Left ventricle myocardium superior (tissue), 1 donor: ENCODE measurements around the gene GNL2. TPM values are rescaled to one million over a fixed set of nuclear protein-coding genes. Genes with fewer than 3 reads are reported as not detected.
"Not testable (repeated sequence)": the region's sequence is repeated elsewhere in the genome, so short reads cannot be mapped to it uniquely, and the experiment has no call there.

Experiments used
- ATAC-seq: fragments of 200-7000 bp; cut with Tn5 transposase; one replicate; pipeline ENCODE4 v1.9.1; 2020; ENCODE audit warnings: mild to moderate bottlenecking, moderate library complexity
- DNase-seq: peaks from one replicate; pipeline ENCODE4 v3.0.0-alpha.2; 2020
- intact Hi-C: fragments of 100-400 bp; cut with micrococcal nuclease; formaldehyde crosslinking; loops from one replicate; pipeline ENCODE4 v1.11.0; 2022
- total RNA-seq: library from RNA; stranded (reverse); fragmentation: NEBNext Ultra II Directional; extraction: Animal tissue kit (Norgen Biotek cat#: 25700); gene quantifications from one replicate; pipeline ENCODE4 v1.2.1, GENCODE V29; 2021
- donor health status: DM: no; HTN: yes; CAD: no; lungs with severe emphysema.

Gene GNL2
- total RNA-seq, 1 donor from 2014 or later, result 22.1 TPM

DNA sequence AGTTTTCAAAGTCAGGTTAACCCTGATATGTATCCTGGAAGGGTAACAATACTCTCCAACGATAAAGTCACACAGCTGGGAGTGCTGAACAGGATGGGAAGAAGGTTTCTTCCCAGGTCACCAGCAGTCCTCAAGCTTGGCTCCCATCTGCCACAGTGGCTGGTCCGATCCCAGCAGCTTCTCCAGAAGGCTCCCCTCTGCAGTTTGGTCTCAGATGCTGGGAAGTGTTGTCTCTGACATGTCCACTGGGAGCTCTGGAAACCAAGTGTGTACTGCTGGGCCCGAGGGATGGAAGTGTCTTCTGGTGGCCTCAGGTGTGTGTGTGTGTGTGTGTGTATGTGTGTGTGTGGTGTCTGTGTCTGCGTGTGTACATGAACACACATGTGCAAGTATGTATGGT lies 16.4 kb upstream of the GNL2 start:
- intact Hi-C loops, result no loop called here
- DNase-seq, result no peak
- ATAC-seq, result no peak

DNA sequence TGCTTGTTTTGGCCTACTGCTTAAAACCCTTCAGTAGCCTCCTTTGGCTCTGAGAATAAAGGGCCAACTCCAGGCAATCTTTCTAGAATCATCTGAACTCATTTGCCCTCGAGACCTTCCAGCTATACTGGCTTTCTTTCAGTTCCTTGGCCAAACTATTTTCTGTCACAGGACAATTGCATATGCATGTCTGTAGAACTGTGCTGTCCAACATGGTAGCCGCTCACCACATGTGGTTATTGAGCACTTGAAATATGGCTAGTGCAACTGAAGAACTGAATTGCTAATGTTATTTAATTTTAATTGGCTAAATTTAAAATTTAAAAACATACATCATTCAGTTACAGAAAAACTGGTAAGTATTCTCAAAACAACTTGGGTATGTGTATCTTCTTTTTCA lies 14.3 kb upstream of the GNL2 start:
- intact Hi-C loops, result no loop called here
- no peak for ATAC-seq
- DNase-seq, result no peak

DNA sequence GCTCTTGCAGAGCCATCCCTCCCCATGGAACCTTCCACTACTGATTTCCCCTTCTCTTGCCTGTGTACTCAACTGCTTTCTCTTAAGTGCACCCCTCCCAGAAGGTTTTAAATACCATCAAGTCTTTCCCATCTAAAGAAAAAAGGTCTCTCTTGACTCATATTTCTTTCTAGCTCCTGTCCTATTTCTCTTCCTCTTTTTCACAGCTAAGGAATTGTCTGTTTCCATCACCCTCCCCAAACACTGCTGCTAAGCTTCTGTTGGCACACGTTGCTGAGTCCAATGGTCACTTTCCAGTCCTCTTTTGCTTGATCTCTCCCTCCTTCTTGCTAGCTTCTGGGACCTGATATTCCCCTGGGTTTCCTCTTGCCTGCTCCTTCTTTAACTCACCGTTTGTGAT lies 13.3 kb upstream of the GNL2 start:
- no peak for ATAC-seq
- intact Hi-C loops, result no loop called here
- DNase-seq, result no peak

DNA sequence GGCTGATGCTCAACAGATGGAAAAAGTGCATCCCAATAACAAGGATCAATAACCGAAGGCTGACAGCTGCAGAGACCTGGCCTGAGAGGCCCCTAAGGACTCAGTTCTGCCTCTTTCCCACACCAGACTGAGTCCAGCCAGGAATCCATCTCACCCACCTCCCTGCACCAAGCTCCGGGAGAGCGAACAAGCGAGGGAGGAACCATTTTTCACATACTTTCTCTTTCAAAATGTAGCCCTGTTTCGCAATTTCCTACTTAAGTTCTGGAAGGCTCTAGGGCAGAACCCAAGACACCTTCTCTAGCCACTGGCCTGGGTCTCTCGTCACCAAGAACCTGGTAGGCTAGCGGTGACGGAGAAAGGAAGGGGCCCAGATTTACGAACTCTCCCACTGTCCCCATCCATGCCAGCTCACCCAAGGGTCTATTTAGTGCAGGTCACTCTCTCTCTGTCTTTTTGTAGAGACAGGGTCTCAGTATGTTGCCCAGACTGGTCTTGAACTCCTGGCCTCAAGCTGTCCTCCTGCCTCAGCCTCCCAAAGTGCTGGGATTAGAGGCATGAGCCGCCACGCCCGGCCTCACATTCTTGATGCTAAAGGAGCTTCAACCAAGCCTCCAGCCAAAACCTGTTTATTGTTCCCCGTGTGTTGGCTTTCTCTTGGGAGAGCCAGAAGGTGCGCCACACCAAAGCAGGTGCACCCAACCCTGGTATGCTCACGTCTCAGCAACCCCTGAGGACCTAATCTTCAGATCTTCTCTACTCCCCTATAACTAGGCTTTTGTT lies 10.9 kb upstream of the GNL2 start:
- ATAC-seq, result no peak
- intact Hi-C loops, result no loop called here
- DNase-seq, result no peak

DNA sequence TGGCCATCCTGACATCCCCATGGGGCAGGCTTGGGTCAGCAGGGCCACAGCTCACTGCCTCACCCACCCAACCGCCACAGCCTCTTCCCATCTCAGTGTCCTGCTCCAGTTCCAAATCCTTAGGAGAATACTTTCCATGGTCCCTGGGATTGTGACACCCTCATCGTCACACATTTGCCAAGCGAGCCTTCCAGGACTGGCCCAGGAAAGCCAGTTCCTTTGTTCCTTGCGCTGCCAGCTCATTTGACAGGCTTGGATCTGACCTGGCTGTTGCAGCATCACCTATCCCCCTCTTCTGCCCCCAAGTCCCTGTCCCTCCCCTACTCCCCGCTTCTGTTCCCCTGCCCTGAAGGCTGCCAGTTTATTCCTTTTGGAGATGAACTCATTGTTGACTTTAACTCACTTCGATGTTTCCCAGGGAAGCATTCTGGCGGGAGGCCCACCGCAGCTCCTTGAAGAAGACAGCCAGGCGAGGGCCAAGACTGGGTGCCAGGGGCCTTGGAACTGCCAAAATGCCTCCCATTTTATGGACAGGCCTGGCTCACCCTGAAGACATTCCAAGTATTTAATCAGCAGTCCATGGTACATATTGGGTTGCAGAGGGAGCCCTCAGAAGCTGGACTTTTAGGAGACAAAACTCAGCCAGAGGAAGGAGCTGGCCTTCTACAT lies 10.2 kb upstream of the GNL2 start:
- ATAC-seq, result no peak
- DNase-seq, result no peak
- intact Hi-C loops, result no loop called here

DNA sequence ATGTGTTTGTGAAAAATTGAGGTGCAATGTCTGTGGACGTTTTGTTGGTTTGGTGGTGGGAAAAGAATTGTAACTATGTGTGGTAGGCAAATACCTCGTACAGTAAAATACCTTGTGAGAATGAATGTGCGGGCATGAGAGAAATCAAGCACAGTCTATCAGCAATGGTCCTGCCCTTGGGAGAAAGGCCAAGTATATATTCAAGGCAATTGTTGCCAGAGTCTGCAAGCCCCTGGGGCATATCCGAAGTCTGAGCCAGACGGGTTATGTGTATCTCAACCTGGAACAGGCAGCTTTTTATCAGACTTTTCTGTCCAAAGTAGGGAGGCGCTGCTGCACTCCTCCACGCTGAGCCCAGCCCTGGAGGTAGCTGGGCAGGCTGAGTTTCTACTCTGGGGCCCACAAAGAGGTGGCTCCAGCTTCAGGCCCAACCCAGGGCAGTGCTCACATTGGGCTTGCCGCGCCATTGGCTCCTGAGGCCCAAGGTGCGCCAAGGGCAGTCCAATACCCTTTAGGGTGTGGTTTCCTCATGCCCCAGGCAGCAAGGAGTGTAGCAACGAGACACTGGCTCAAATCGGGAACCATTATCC lies 9.4 kb upstream of the GNL2 start:
- ATAC-seq (no peak), DNase-seq (no peak)
- intact Hi-C loops, result no loop called here

DNA sequence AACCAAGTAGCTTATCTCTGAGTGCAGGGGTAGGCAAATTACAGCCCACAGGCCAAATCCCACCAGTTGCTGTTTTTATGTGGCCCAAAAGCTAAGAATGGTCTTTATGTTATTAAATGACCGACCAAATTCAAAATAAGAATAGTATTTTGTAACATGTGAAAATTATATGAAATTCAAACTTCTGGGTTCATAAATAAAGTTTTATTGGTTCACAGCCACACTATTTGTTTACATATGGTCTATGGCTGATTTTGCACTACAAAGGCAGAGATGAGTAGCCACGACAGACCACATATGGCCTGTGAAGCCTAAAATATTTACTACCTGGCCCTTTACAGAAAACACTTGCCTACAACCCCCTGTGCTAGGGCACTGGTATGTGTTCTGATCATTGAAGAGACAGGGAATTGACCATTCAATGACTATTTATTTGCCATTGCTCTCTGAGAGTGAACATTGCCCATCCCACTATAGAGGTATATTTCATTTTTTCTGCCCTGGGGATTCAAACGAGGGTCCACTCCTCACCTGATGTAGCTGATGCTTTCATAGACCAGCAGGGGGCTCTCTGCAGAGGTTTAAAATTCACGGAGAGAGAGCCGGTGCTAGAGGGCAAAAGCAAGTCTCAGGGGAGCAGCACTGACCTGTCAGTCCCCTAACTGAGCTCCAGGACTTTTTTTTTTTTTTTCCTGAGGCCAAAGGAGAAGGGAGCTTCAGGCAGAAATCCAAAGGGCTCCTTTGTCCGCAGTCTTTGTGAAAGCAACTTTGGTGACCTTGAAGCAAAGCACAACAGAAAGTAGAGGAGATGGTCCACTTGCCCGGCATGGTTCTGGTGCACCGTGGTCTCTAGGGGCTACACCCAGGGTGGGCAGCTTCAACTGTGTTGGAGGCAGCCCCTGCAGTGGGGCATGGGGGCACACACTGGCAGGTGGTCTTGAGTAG lies 7.3 kb upstream of the GNL2 start:
- DNase-seq (no peak), ATAC-seq (peak; percentile 49)
- intact Hi-C loops, result no loop called here

DNA sequence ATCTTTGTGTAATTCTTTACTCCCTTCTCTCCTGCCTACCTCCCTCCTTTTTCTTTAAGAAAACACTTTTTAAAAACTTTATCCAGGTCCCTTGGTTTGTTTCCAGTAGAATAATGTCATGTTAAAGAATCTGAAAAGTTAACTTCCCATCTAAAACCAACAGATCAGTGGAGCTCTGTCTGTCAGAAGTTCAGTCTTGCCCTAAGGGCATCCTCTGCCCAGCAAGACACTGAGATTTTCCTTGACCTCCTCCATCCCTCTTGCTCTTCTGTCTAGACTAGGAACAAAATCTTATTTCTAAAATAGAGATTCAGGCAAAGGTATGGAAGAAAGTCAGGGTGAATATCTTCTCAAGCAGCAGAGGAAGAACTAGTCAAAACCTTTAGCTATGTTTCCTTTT lies 5.7 kb upstream of the GNL2 start:
- intact Hi-C loops, result no loop called here
- ATAC-seq (no peak), DNase-seq (no peak)

DNA sequence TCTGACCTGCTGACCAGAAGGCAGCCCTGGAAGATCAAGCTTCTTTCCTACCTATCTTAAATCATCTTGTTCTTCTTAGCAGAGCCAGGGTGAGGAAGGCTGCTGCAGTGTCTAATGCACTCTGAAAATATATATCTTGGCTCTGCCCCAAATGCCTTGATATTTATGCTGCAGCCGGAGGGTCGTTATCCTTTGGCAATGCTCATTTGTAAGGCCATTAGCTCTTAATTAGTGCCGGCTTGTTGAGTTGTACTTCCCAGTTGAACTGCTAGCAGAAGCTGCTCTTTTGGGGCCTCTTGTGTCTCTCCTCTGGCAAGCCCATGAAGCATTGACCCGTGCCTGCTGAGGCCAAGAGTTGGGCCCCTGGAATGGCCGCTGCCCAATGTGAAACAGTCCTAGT lies 4.2 kb upstream of the GNL2 start:
- intact Hi-C loops, result no loop called here
- ATAC-seq (no peak), DNase-seq (no peak)

DNA sequence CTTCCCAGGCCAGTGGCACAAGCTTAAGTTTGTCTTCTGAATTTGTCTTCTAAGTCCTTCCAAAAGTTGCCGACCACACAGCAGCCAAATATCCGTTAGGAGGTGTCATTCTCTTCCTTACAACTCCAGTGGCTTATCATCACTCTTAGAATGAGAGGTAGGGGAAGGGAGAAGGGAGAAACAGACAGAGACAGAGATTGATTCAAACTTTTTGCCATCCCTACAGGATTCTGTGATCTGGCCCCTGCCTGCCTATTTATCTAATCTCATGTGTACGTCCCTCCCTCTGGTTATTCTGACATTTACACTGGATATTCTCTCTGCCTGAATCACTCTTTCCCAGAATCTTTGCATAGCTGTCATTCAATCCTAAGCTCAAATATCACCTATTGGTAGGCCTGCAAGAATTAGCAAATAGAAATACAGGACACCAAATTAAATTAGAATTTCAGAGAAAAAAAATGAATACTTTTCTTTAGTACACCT lies 488 bp upstream of the GNL2 start:
- DNase-seq (no peak), ATAC-seq (peak; percentile 38)
- intact Hi-C loops, result no loop called here

DNA sequence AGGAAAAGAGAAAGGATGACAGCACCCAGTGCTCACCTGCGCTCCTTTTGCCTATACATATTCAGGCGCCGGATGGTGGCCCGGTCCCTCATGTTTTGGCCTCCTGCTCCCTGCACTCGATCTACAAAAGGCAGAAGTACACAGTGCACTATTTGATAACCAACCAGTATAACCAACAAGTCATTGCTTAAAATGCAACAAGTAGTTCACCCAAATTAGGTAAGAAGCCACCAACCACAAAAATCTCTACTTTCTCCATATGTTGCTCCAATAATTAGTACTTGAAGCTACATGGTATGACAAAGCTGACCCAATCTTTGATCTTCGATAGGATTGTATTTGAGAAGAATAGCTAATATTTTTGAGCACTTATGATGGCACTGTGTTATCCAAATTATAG lies 2.0 kb downstream of the GNL2 start:
- no peak for ATAC-seq
- intact Hi-C loops, result no loop called here
- no peak for DNase-seq

DNA sequence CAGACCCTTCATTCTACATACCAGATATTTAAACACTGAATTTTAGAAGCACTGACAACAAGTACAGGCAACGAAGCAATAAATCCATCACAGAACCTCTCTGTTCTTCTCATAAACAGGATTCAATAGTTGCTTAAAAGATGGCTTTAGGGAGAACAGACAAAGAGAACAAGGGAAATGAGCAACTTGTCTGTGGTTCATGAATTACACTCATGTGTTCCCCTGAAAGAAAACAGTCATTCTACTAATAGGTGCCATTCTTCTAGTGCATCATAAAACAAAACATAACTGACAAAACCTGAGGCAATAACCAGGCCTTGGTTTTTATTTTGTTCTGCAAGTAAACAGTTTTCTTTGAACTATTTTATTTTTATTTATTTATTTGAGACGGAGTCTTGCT lies 6.8 kb downstream of the GNL2 start:
- ATAC-seq, result no peak
- intact Hi-C loops, result no loop called here

DNA sequence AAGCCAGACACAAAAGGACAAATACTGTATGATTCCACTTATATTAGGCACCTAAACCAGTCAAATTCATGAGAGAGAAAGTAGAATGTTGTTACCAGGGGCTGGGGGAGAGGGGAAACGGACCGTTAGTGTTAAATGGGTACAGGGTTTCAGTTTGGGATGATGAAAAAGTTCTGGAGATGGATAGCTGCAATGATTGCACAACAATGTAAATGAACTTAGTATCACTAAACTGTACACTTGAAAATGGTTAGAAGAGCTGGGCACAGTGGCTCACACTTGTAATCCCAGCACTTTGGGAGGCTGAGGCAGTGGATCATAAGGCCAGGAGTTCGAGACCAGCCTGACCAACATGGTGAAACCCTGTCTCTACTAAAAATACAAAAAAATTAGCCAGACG lies 11.2 kb downstream of the GNL2 start:
- intact Hi-C loops, ATAC-seq: not testable (repeated sequence)

More for the DNA sequence above, 6.8 kb downstream of the GNL2 start:
- no peak for DNase-seq

DNA sequence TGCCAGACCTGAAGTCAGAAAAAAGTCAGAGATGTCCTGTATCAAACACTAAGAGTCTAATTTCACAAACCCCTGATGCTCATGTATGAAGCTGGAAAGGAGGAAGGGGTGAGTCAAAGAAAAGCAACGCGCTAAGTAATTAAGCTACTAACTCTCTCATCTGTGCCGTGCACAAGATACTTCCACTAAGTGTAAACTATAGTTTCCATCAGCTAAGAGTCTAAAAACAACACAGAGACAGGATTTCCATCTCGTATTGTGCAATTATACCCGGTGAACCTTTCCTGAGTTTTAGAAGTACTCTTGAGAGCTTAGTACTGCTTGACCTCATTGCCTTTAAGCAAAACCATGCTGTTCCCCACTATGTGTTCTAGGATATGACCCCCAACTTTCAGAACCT lies 20.0 kb downstream of the GNL2 start:
- intact Hi-C loops, result no loop called here
- no peak for ATAC-seq

More for the DNA sequence above, 11.2 kb downstream of the GNL2 start:
- not testable (repeated sequence) for DNase-seq

DNA sequence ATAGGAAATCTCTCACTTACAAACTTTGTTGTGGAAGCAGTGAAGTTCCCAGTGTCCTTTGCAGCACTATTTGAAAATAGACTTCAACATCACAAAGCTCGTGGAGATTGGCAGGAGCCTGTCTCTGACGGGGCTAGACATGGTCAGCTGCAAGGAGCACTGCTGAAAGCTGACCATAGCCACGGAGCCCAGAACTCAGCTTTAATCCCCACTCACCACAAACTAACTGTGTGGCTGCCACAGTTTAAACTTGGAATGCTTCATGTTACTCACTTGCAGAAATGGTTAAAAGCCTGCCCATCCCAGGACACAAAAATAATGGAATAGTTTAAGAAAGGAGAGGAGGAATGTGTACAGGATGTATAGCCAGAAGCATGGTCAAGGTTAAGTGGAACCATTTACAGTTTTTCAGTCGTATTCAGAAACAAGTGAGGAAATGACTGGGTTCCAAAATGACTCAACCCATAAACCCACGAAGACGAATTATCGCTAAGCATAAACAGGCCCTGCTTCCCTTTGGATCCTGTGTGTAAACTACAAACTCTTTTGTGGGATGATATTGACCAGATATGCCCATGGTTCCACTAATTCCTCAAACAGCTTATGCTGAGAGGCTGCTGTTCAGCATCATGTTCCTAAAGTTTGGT lies 20.8 kb downstream of the GNL2 start:
- intact Hi-C loops, result no loop called here
- ATAC-seq (no peak), DNase-seq (no peak)

More for the DNA sequence above, 20.0 kb downstream of the GNL2 start:
- DNase-seq, result no peak

DNA sequence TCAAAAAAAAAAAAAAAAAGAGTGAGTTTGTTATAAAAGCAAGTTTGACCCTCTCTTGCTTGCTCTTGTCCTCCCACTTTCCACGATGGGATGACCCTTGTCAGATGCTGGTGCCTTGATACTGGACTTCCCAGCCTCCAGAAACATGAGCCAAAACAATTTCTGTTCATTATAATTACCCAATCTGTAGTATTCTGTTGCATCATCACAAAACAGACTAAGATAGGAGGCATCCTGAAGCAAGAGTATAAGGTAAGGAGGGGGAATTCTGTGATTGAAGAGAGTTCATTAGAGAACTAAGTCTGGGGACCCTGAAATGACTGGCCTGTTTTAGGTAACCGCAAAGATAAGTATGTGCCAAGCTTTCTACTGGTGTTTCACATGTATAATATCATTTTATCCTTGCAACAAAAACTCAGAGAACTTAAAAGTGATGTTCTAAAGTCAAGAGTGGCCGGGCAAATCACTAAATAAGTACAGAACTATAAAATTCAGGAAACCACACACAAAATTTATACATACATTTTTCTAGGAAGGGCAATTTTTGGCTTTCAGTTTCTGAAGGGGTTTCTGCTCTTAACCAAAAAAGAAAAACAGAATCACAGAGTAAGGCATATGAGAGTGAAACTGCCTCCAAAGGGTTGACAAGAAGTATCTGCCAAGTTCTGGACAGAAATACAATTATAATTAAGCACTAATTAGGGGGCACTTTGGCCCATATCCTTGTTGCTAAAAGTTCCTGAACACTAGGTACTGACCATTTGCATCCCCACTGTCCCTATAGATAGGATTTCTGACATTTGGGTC lies 25.0 kb downstream of the GNL2 start:
- intact Hi-C loops, result no loop called here
- DNase-seq (no peak), ATAC-seq (no peak)

DNA sequence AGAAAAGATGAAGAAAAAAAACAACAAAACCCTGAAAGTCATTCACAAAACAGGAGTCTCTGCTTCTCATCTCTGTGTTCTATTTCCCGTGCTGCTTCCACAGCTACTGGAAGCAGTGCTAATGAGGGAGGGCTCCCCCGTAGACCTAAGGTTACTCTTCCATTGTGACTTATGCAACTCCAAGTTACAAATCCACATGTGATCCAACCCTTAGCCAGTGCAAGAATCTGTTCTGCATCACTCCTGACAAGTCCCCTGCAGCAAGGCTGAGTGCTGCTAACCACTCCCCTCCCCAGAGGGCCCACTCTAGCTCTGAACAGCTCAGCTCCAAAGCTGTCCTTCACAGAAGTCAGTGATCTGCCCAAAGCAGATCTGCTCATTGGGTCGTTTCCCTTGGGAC lies 28.7 kb downstream of the GNL2 start:
- no peak for ATAC-seq
- DNase-seq, result no peak
- intact Hi-C loops, result no loop called here

DNA sequence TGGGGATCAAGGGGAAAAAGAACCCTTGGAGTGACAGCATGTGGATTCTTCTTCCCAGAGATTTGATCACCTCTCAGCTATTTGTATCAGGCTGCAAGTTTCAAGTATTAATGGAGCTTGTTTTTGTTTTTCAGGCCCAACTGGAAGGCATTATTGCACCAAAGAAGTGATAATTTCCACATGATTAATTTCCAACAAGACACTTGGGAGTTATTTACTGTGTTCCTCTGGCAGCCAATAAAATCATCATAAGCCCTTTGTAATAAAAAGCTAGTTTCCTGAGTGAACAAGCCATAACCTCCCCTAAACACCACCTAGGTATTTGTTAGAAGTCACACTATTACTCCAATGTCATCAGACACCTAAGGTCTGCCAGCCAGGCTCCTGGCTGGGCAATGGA lies 30.8 kb downstream of the GNL2 start:
- intact Hi-C loops, result no loop called here

More for the DNA sequence above, 30.8 kb downstream of the GNL2 start:
- no peak for DNase-seq
- ATAC-seq, result no peak
